ENCODE measurements around the gene ANO6.

ANO6 gene

DNA sequence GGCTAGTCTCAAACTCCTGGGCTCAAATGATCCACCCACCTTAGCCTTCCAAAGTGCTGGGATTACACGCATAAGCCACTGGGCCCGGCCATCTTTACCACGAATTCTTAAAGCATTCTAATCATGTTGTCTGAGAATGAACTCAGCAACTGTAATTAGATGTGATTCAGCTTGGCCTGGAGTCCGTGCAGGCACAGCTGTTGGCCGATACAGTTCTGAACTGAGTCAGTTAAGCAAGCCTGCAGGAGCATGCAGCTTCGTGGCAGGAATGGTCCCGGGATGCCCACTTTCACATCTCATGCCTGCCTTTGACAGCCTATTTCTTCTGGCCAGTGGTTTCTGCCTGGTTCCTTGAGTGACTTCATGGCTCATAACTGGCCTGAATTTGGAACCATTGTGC, 194.1 kb downstream of the ANO6 start:
- DNase-seq: no peak

DNA sequence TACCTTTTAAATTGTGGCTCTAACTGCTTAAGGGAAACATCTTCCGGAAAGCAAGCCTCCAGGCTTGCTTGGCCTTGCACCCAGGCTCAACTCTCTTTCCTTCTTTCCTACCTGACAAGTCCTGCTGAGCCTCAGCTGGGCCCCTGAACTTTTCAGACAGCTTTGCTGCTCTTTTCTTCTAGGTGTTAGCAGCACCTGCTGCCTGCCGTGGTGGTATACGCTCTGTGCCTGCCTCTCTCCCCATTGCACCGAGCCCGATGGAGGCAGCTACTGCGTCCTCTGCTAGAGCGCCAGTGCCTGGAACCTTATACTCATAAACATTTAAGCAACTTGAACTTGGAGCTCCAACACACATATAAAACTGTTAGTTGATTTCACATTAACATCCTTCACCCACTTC, 195.7 kb downstream of the ANO6 start:
- no peak for DNase-seq

DNA sequence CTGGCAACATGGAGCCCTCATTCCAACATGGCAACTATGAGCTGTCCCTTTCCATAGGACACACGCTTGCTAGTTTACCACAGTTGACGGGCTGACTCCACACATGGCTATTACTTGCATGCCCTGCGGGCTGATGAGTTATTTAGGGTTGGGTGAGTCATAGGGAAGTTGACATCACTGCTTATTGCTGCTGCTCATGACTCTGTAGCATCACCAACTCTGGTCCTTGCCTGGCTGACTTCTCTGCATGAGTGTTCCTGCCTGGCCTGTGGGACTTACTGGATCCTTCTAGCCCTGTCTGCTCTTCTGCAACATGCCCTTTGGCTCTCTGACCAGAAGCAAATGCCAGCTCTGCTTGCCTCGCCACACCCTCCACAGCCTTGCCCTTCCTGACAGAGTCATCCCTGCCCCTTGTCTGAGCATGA, 199.5 kb downstream of the ANO6 start:
- DNase-seq: no peak

DNA sequence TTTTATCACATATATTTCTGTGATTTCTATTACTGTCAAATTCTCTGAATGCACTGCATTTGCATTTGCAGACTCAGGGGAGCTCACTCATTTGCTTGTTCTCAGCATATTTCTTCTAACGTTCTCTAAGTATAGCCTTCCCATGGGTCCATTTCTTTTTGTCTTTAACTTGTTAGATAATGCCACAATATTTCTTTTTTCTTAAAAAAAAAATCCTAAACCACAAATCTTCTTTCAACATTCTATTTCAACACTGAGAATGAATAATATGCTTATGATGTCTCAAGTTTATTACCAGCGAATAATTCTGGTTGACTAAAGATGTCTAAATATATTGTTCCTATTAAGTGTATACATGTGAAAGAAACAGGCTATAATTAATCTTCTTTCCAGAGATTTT, 200.2 kb downstream of the ANO6 start:
- DNase-seq: no peak

DNA sequence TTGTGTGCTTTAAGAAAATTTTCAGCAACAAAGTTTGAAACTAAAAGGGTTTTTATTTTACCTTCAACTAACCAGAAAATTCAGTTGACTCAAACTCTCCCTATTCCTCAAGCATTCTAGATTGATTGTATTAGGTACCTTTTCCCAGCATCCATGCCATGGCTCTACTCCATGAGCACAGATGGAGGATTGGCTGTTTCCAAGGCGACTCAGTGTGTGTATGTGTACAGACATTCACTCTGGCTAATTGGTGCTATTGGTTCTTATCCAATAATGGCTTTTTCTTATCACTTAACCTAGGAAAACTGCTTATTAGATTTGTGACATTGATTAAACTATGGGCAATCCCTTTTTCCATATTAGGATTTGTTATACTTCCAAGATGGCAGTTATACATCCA, 202.6 kb downstream of the ANO6 start:
- no peak for DNase-seq

DNA sequence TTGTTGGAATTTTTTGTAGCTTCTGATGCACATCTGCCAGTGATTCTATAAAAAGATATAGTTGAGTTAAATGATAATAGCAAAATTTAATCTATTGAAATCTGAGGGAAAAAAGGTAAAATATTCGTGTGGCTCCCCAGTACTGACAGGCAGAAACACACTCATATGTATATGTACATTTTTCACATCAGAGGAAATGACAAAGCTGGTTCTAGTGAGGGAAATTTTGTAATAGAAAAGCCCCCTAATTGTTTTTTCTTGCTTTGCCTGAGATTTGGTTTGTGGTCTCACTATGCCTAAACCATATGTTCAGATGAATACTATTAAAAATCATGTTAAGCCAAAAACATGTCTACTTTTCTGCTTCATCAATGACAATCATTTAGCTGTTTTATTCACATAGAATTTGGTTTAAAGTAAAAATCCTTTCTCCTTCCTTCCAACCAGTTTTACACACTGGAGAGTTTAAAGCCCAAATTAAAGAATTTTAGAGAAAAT, 203.5 kb downstream of the ANO6 start:
- no peak for DNase-seq

- DNase-seq: no peak
These were observed 205.8 kb downstream of the ANO6 start for GRCh38 chr12:45421736-45422135.

DNA sequence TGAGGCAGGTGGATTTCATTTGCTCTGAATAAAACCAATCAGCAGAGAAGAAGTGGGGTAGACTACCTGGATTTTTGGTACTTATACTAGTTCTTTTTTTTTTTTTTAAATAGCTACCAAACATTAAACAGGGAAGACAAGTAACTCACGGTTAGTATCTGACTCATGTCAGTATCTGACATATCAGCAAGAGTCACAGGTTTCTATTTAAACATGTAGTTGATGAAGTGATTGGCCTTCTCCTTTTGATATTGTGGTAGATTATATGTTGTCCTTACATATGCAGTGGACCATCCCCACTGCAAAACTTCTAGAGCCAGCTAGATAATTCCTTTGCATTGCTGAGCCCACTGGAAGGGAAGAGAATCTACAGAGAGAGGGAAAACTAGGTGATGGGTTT, 208.0 kb downstream of the ANO6 start:
- no peak for DNase-seq

DNA sequence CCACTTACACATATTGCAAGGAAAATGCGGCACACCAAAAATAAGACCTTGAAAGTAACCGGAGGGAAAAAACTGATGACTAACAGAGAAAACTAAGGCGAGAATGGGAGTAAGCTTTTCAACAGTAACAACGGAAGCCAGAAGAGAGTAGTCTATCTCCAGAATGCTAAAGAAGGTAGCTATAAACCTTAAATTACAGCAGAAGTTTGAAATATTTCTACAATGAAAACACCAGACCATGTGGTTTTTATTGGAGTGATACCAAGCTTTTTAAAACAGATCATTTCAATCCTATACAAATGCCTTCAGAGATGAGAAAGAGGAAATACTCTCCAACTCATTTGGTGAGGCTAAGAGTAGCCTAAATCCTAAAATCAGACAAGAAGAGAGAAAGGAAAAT, 209.5 kb downstream of the ANO6 start:
- no peak for DNase-seq

DNA sequence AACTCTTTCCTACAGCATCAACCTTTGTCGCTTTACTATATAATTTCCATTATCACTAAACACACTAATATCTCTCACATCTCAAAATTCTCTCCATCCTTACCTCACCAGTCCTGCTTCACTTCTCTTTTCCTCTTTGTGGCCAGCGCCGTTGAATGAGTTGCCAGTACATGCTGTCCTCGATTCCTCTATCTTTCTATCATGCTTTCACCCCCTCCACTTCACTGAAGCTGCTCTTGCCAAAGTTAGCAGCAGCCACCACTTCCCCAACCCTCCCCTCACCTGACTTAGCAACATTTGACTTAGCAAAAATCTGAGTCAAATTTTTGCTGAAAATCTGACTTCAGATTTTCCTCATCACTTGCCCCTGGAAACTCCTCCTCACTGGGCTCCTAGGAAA, 210.4 kb downstream of the ANO6 start:
- no peak for DNase-seq

- DNase-seq: no peak
These were observed 211.1 kb downstream of the ANO6 start for GRCh38 chr12:45427042-45427441.

GRCh38 chr12:45429831-45430230, 213.9 kb downstream of the ANO6 start:
- DNase-seq: no peak

GRCh38 chr12:45431126-45431525, 215.2 kb downstream of the ANO6 start:
- DNase-seq: no peak

- DNase-seq: no peak
These were observed 216.8 kb downstream of the ANO6 start for GRCh38 chr12:45432710-45433109.

DNA sequence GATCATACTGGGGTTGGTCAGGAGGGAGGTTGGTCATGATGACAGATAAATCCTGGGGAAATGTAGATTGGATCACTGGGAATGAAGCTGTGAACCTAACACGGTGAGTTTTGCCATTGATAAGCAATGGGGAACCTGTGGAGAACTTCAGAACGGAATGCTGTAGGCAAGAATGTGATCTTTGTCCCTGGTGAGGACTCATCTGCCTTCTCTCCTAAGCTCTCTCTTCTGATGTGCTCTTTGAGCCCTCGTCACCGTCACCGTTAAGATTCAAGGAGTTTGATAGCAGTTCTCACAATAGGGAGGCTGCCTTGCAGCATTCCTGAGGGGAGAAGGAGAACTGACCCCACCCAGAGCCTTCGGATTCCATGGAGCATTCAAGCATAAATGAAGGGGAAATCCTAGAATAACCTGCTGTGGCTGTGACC, 217.6 kb downstream of the ANO6 start:
- DNase-seq: no peak

- DNase-seq: no peak
These were observed 218.2 kb downstream of the ANO6 start for GRCh38 chr12:45434094-45434493.

DNA sequence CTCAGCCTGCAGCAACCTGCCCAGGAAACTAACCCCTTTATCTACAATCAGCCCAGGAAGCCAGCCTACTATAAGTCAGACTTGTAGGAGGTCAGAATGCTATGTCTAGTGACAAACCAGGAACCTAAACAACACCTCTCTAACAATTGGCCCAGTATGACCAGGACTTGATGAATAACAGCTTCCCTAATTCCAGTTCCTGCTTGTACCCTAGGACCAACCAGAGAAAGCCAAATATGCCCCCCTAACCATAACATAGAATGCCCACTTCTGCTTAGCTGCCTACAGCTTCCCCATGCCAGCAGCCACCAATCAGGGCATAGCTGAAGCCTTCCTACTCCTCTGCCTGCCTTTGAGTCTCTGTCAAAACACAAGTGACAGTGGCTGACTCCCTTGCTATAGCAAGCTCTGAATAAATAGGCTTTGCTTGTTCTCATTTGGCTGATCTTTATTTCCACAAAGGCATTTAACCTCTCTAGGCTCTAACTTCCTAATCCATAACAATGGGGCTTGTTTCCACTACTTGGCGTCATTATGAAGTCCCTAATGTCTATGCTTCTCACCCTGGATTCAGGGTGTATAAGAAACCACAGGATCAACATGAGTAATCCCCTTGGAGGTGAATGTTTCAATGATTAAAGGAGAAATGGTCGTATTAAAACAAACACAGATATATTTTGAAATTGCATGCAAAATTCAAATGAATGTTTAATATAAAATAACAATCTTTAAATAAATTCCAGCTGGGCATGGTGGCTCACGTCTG, 220.2 kb downstream of the ANO6 start:
- DNase-seq: no peak

- DNase-seq: no peak
These were observed 223.1 kb downstream of the ANO6 start for GRCh38 chr12:45439039-45439438.

GRCh38 chr12:45446013-45446412, 230.1 kb downstream of the ANO6 start:
- DNase-seq: no peak

- no peak for DNase-seq
These were observed 242.3 kb downstream of the ANO6 start for GRCh38 chr12:45458238-45458637.

GRCh38 chr12:45458854-45459807, 243.2 kb downstream of the ANO6 start:
- DNase-seq: no peak

GRCh38 chr12:45462506-45462905, 246.6 kb downstream of the ANO6 start:
- no peak for DNase-seq

DNA sequence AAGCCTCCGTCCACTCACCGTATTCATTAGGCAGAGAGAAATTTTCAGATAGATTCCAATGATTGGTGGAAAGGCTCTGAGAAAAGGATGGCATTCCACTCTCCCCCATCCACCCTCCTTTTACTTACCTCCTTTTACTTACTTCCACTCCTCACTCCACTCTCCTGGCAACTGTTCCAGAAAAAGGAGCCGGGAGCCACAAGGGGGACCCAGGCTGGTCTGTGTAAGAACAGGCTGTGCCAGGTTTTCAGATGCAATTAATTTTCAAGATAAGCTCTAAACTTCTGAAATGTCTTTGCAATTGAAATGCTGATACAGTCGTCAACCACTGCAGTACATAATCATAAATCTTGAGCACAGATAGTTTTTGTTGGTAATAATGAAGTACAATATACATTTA, 248.8 kb downstream of the ANO6 start:
- DNase-seq: no peak

Data from NCI-H1092 (cell line).